ENCODE measurements around the gene MID1. TPM values are rescaled to one million over a fixed set of nuclear protein-coding genes. Genes with fewer than 3 reads are reported as not detected.

The MID1 gene
- total and polyA plus RNA-seq, 9 of the 15 experiments (the other 6 are each of a cell fraction or from before 2014, with no cell fraction given): 0.07 to 0.54 (median 0.33) TPM

GRCh38 chrX:10665681-10666080 is 45.3 kb upstream of the MID1 start:
- no TSS peak for BruUV-seq (replicated peaks)
- POLR2A ChIA-PET: no interaction called here
- H2AFZ ChIP-seq (ENCODE audit: low read depth, low read length): no peak overlapping the region
- H3K9me3 ChIP-seq (replicated peaks; ENCODE audit: control insufficient read depth, insufficient read depth, low read depth, low read length): no peaks in the 10 kb centered on the region
- CTCF ChIA-PET (ENCODE audit: low intra/inter-chr PET ratio): no interaction called here
- FAIRE-seq (no peak), ATAC-seq (no peak), DNase-seq (ENCODE audit: extremely low read depth in 1 of 4, low spot score in 3 of 4) (no peak)
- intact Hi-C loops (cut with micrococcal nuclease): no loop called here
- H3K79me2 ChIP-seq (ENCODE audit: control insufficient read depth, insufficient read depth, low read length): no peaks in the 10 kb centered on the region
- H3K9me1 ChIP-seq (ENCODE audit: control insufficient read depth, insufficient read depth, low read length): no peaks in the 10 kb centered on the region
- H3K36me3 ChIP-seq (ENCODE audit: control insufficient read depth, insufficient read depth, low read length): no peaks in the 10 kb centered on the region
- H3K9ac ChIP-seq (ENCODE audit: insufficient read depth in 1 of 2, low read depth in 2 of 2, low read length in 2 of 2): no peak overlapping the region
- TF ChIP-seq ZNF316 (IDR thresholded peaks at IDR 0.05) (0 out of 2 replicates have a peak, but pooled peaks have one; percentile 21), KAT2B (IDR thresholded peaks at IDR 0.05; ENCODE audit: low read depth, low read length) (no peak), C11orf30 (IDR thresholded peaks at IDR 0.05; ENCODE audit: low read depth) (no peak)
- H3K27ac ChIP-seq (ENCODE audit: extremely low read depth, low read depth, low read length): no peak overlapping the region
- in situ Hi-C loops (cut with MboI): no loop called here
- WGBS (ENCODE audit: insufficient coverage, low coverage, missing lambda C conversion rate): 0% methylated on average over 6 of the region's 7 CpGs
- H3K4me1 ChIP-seq (replicated peaks in 1 of 2; ENCODE audit: control insufficient read depth in 2 of 2, insufficient read depth in 2 of 2, low read length in 2 of 2): no peaks in the 10 kb centered on the region
- no peaks in the 10 kb centered on the region for H3K27me3 ChIP-seq (ENCODE audit: control insufficient read depth in 2 of 2, insufficient read depth in 2 of 2, low read length in 2 of 2)
- no peaks in the 10 kb centered on the region for H4K20me1 ChIP-seq (replicated peaks; ENCODE audit: control insufficient read depth, insufficient read depth, low read length)
- no peak overlapping the region for H3K4me2 ChIP-seq (ENCODE audit: insufficient read depth, low read length)
- H3K4me3 ChIP-seq: no peak overlapping the region

GRCh38 chrX:10660171-10660570 is 39.8 kb upstream of the MID1 start:
- WGBS (ENCODE audit: insufficient coverage, low coverage, missing lambda C conversion rate): 0% methylated on average over 5 of the region's 6 CpGs
- H3K4me3 ChIP-seq: no peak overlapping the region
- H3K9ac ChIP-seq (ENCODE audit: insufficient read depth in 1 of 2, low read depth in 2 of 2, low read length in 2 of 2): no peak overlapping the region
- no peaks in the 10 kb centered on the region for H3K36me3 ChIP-seq (ENCODE audit: control insufficient read depth, insufficient read depth, low read length)
- in situ Hi-C loops (cut with MboI): no loop called here
- no peak overlapping the region for H3K4me2 ChIP-seq (ENCODE audit: insufficient read depth, low read length)
- H3K9me1 ChIP-seq (ENCODE audit: control insufficient read depth, insufficient read depth, low read length): no peaks in the 10 kb centered on the region
- no peaks in the 10 kb centered on the region for H4K20me1 ChIP-seq (replicated peaks; ENCODE audit: control insufficient read depth, insufficient read depth, low read length)
- no peak overlapping the region for H3K27ac ChIP-seq (ENCODE audit: extremely low read depth, low read depth, low read length)
- BruUV-seq (replicated peaks): no TSS peak
- H3K4me1 ChIP-seq (replicated peaks in 1 of 2; ENCODE audit: control insufficient read depth in 2 of 2, insufficient read depth in 2 of 2, low read length in 2 of 2): no peaks in the 10 kb centered on the region
- DNase-seq (ENCODE audit: extremely low read depth in 1 of 4, low spot score in 3 of 4): no peak
- ATAC-seq: no peak
- no peaks in the 10 kb centered on the region; a peak in 1 of 5 replicates for H3K27me3 ChIP-seq (ENCODE audit: control insufficient read depth in 2 of 2, insufficient read depth in 2 of 2, low read length in 2 of 2)
- no peaks in the 10 kb centered on the region for H3K79me2 ChIP-seq (ENCODE audit: control insufficient read depth, insufficient read depth, low read length)
- CTCF ChIA-PET (ENCODE audit: low intra/inter-chr PET ratio): no interaction called here
- H2AFZ ChIP-seq (ENCODE audit: low read depth, low read length): no peak overlapping the region
- intact Hi-C loops (cut with micrococcal nuclease): no loop called here
- POLR2A ChIA-PET: no interaction called here
- no peaks in the 10 kb centered on the region for H3K9me3 ChIP-seq (replicated peaks; ENCODE audit: control insufficient read depth, insufficient read depth, low read depth, low read length)
- FAIRE-seq: no peak
- TF ChIP-seq BDP1 (IDR thresholded peaks at IDR 0.05; ENCODE audit: insufficient read depth, insufficient read length) (no peak), EGR1 (conservative IDR thresholded peaks at IDR 0.05) (no peak), MTA2 (IDR thresholded peaks at IDR 0.05; ENCODE audit: low read depth) (no peak), ZNF263 (CRISPR knock-in tag; IDR thresholded peaks at IDR 0.05; ENCODE audit: borderline replicate concordance) (no peak), ZNF57 (CRISPR knock-in tag; IDR thresholded peaks at IDR 0.05) (no peak), RBM25 (IDR thresholded peaks at IDR 0.05; ENCODE audit: low read depth, low read length, severe bottlenecking) (no peak), E4F1 (CRISPR knock-in tag; IDR thresholded peaks at IDR 0.05; ENCODE audit: borderline replicate concordance) (no peak), SAFB (IDR thresholded peaks at IDR 0.05; ENCODE audit: borderline replicate concordance, low read depth, low read length) (no peak), L3MBTL2 (IDR thresholded peaks at IDR 0.05) (no peak), ZNF280B (CRISPR knock-in tag; IDR thresholded peaks at IDR 0.05) (no peak), YY1 (IDR thresholded peaks at IDR 0.05; ENCODE audit: borderline replicate concordance in 1 of 3, control insufficient read depth in 1 of 3, extremely low read depth in 1 of 3, insufficient read depth in 3 of 3, insufficient read length in 1 of 3, insufficient replicate concordance in 2 of 3, low read depth in 1 of 3, low read length in 2 of 3) (no peak)
